OCI-LY1 (cell line): Measurements from ENCODE around the gene VCX2.
"Not testable (repeated sequence)": the region's sequence is repeated elsewhere in the genome, so short reads cannot be mapped to it uniquely, and the experiment has no call there.

ENCODE experiments used
- H2AFZ ChIP-seq: fragments of 200-600 bp; sonication (generic), shearing (Covaris generic); 2 replicates; pipeline ENCODE4 v1.6.0; 2014; ENCODE audit warnings: antibody characterized with exemption, mild to moderate bottlenecking, low read length
- H3F3A ChIP-seq: fragments of 200-600 bp; sonication (generic), shearing (Covaris generic); 2 replicates; pipeline ENCODE4 v1.6.0; 2014; ENCODE audit warnings: mild to moderate bottlenecking, antibody characterized with exemption, low read length, moderate library complexity; ENCODE audit not compliant: insufficient read depth
- H3K27ac ChIP-seq: fragments of 200-600 bp; sonication (generic); 2 replicates; pipeline ENCODE4 v1.5.1; 2014; ENCODE audit warnings: low read length, mixed run types, mild to moderate bottlenecking, low read depth; ENCODE audit not compliant: poor library complexity, severe bottlenecking
- H3K27me3 ChIP-seq: fragments of 200-600 bp; sonication (generic); 2 replicates; pipeline ENCODE4 v1.6.0; 2014; ENCODE audit warnings: antibody characterized with exemption, mild to moderate bottlenecking, low read length, moderate library complexity; ENCODE audit not compliant: insufficient read depth
- H3K36me3 ChIP-seq: fragments of 200-600 bp; sonication (generic); 2 replicates; pipeline ENCODE4 v1.6.1; 2014; ENCODE audit warnings: mild to moderate bottlenecking, antibody characterized with exemption, low read length, moderate library complexity, mixed read lengths; ENCODE audit not compliant: insufficient read depth
- H3K4me1 ChIP-seq: fragments of 200-600 bp; sonication (generic); 2 replicates; pipeline ENCODE4 v1.5.1; 2014; ENCODE audit warnings: mild to moderate bottlenecking, low read length, moderate library complexity; ENCODE audit not compliant: insufficient read depth, severe bottlenecking
- H3K4me2 ChIP-seq: fragments of 200-600 bp; sonication (generic), shearing (Covaris generic); 2 replicates; pipeline ENCODE4 v1.6.1; 2014; ENCODE audit warnings: low read length
- H3K4me3 ChIP-seq: fragments of 200-600 bp; sonication (generic); 2 replicates; pipeline ENCODE4 v1.5.1; 2014; ENCODE audit warnings: low read length, low read depth, mild to moderate bottlenecking, mixed read lengths; ENCODE audit not compliant: poor library complexity, severe bottlenecking
- H3K79me2 ChIP-seq: fragments of 200-600 bp; shearing (Covaris generic); 2 replicates; pipeline ENCODE4 v1.6.1; 2016; ENCODE audit warnings: mixed run types, low read length, mixed read lengths; ENCODE audit not compliant: insufficient read depth
- H3K9ac ChIP-seq: fragments of 200-600 bp; sonication (generic), shearing (Covaris generic); 2 replicates; pipeline ENCODE4 v1.6.1; 2014; ENCODE audit warnings: mild to moderate bottlenecking, low read length, mixed read lengths
- H3K9me2 ChIP-seq: fragments of 200-600 bp; sonication (generic), shearing (Covaris generic); 2 replicates; pipeline ENCODE4 v1.6.1; 2014; ENCODE audit warnings: low read depth, mild to moderate bottlenecking, low read length, mixed read lengths
- H3K9me3 ChIP-seq: fragments of 200-600 bp; shearing (Covaris generic); 2 replicates; pipeline ENCODE4 v1.6.1; 2014; ENCODE audit warnings: low read length, mixed read lengths
- H4K20me1 ChIP-seq: fragments of 200-600 bp; sonication (generic), shearing (Covaris generic); 2 replicates; pipeline ENCODE4 v1.6.0; 2016; ENCODE audit warnings: mild to moderate bottlenecking, low read length; ENCODE audit not compliant: insufficient read depth
- EZH2 ChIP-seq: fragments of 200-600 bp; sonication (generic), shearing (Covaris generic); IDR thresholded peaks from 2 replicates; pipeline ENCODE4 v1.8.0; 2017; ENCODE audit warnings: borderline replicate concordance, mixed run types, mild to moderate bottlenecking, antibody characterized with exemption, low read length, moderate library complexity, mixed read lengths
- TF ChIP-seq, protein P1 (sequence below): fragments of 200-600 bp; sonication (generic), shearing (Covaris generic); IDR thresholded peaks from 2 replicates; pipeline ENCODE4 v1.5.1; 2017; ENCODE audit warnings: mild to moderate bottlenecking, antibody characterized with exemption, low read length, moderate library complexity, mixed read lengths

The VCX2 gene

DNA sequence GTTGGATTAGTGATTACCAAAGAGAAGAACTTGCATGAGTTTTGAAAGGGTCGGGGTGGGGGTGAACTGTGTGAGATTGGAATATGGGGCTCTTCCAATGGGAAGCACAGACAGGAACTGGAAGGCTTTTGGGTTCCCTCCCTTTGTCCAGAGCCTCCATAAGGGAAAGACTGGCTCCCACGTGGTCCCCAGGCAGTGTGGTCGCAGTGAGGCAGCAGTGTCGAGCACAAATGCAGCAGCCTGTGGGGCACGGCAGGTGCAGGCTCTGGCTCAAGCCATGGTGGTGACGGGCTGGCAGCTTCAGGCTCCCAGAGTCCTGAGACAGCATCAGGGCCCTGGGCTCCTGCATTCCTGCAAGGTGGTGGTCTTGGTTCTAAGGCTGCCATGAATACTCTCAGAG, 45.5 kb downstream of the VCX2 start:
- H3K4me2 ChIP-seq = no peak overlapping the region
- no peak overlapping the region for H3K4me3 ChIP-seq
- no peaks in the 10 kb centered on the region for H3K79me2 ChIP-seq
- no peak overlapping the region for H3K9ac ChIP-seq
- no peaks in the 10 kb centered on the region for H3K9me2 ChIP-seq
- no peaks in the 10 kb centered on the region for H3F3A ChIP-seq
- no peaks in the 10 kb centered on the region for H3K36me3 ChIP-seq
- H3K4me1 ChIP-seq = no peaks in the 10 kb centered on the region
- H4K20me1 ChIP-seq = no peaks in the 10 kb centered on the region
- TF ChIP-seq EZH2 = no peak
- TF ChIP-seq, protein P1, sequence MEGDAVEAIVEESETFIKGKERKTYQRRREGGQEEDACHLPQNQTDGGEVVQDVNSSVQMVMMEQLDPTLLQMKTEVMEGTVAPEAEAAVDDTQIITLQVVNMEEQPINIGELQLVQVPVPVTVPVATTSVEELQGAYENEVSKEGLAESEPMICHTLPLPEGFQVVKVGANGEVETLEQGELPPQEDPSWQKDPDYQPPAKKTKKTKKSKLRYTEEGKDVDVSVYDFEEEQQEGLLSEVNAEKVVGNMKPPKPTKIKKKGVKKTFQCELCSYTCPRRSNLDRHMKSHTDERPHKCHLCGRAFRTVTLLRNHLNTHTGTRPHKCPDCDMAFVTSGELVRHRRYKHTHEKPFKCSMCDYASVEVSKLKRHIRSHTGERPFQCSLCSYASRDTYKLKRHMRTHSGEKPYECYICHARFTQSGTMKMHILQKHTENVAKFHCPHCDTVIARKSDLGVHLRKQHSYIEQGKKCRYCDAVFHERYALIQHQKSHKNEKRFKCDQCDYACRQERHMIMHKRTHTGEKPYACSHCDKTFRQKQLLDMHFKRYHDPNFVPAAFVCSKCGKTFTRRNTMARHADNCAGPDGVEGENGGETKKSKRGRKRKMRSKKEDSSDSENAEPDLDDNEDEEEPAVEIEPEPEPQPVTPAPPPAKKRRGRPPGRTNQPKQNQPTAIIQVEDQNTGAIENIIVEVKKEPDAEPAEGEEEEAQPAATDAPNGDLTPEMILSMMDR = no peak
- H2AFZ ChIP-seq = no peak overlapping the region
- no peak overlapping the region for H3K27ac ChIP-seq
- no peaks in the 10 kb centered on the region for H3K9me3 ChIP-seq
- no peaks in the 10 kb centered on the region for H3K27me3 ChIP-seq

DNA sequence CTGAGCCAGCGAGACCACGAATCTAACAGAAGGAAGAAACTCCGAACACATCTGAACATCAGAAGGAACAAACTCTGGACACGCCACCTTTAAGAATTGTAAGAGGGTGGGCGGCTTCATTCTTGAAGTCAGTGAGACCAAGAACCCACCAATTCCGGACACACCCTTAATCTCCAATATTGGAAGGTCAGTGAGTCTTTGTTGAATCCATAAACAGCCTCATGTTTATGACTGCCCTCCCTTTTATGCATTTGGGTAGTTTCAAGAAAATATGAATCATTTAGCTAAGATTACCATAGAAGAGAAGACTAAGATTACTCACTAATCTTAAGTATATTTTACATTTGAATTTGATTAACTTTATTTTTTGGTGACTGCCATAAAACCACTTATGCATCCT, 48.5 kb downstream of the VCX2 start:
- Histone ChIP-seq H4K20me1 (no peaks in the 10 kb centered on the region), H3F3A (no peaks in the 10 kb centered on the region), H3K4me1 (no peaks in the 10 kb centered on the region), H2AFZ (no peak overlapping the region), H3K4me2 (no peak overlapping the region), H3K9ac (no peak overlapping the region), H3K36me3 (no peaks in the 10 kb centered on the region), H3K27ac (no peak overlapping the region), H3K27me3 (no peaks in the 10 kb centered on the region), H3K4me3 (no peak overlapping the region), H3K9me3 (no peaks in the 10 kb centered on the region), H3K79me2 (no peaks in the 10 kb centered on the region), H3K9me2 (no peaks in the 10 kb centered on the region)
- TF ChIP-seq, protein P1 = no peak
- no peak for TF ChIP-seq EZH2

DNA sequence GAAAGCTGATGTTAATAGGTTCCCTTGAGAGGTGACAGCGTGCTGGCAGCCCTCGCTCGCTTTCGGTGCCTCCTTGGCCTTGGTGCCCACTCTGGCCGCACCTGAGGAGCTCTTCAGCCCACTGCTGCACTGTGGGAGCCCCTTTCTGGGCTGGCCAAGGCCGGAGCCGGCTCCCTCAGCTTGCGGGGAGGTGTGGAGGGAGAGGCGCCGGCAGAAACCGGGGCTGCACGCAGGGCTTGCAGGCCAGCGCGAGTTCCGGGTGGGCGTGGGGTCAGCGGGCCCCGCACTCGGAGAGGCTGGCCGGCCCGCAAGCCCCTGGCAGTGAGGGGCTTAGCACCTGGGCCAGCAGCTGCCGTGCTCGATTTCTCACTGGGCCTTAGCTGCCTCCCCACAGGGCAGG, 49.7 kb downstream of the VCX2 start:
- H3K9ac ChIP-seq, H3K4me3 ChIP-seq, H4K20me1 ChIP-seq, H3F3A ChIP-seq, H3K36me3 ChIP-seq, H3K27ac ChIP-seq, H3K9me2 ChIP-seq, H3K4me1 ChIP-seq, H3K9me3 ChIP-seq, H3K79me2 ChIP-seq, H3K27me3 ChIP-seq, H3K4me2 ChIP-seq, H2AFZ ChIP-seq: not testable (repeated sequence)
